ENCODE measurements around the gene MORC3. TPM values are rescaled to one million over a fixed set of nuclear protein-coding genes. Genes with fewer than 3 reads are reported as not detected.

MORC3 gene
- total and polyA plus RNA-seq, 2 donors (not counting 1 experiment from before 2014, with no cell fraction given), result 24.4 to 51.7 TPM

- peaks cover 6% of the 10 kb centered on the region for H3K36me3 ChIP-seq (ENCODE audit: control insufficient read depth, insufficient read depth, low read length)
Measured at GRCh38 chr21:36349315-36349714, 29.3 kb downstream of the MORC3 start.

GRCh38 chr21:36350282-36350910 is 30.4 kb downstream of the MORC3 start:
- peaks cover 4% of the 10 kb centered on the region for H3K36me3 ChIP-seq (ENCODE audit: control insufficient read depth, insufficient read depth, low read length)

More at GRCh38 chr21:36349315-36349714, 29.3 kb downstream of the MORC3 start:
- Histone ChIP-seq H3K27me3 (ENCODE audit: control insufficient read depth, insufficient read depth, low read length) (no peaks in the 10 kb centered on the region), H3K9me3 (ENCODE audit: control insufficient read depth, insufficient read depth, low read depth, low read length) (no peaks in the 10 kb centered on the region), H3K27ac (ENCODE audit: insufficient read depth, low read length) (no peak overlapping the region), H2AFZ (ENCODE audit: low read length) (no peak overlapping the region), H3K4me3 (replicated peaks in 1 of 4; ENCODE audit: control extremely low read depth in 1 of 4, insufficient read depth in 1 of 4, low read depth in 3 of 4, low read length in 4 of 4) (no peak overlapping the region), H3K4me2 (ENCODE audit: extremely low read depth, insufficient read depth, low read length) (no peak overlapping the region), H3K9ac (ENCODE audit: insufficient read depth, low read length) (no peak overlapping the region), H3K4me1 (ENCODE audit: control insufficient read depth, extremely low read depth, insufficient read depth, low read length) (peaks cover 10% of the 10 kb centered on the region), H3K79me2 (ENCODE audit: control insufficient read depth, insufficient read depth, low read length) (peaks cover 2% of the 10 kb centered on the region), H4K20me1 (ENCODE audit: control insufficient read depth, extremely low read depth, insufficient read depth, low read length) (no peaks in the 10 kb centered on the region)
- TF ChIP-seq EZH2 (IDR thresholded peaks at IDR 0.05; ENCODE audit: low read length, missing control alignments) (no peak), CTCF (conservative IDR thresholded peaks at IDR 0.05 in 1 of 2, IDR thresholded peaks at IDR 0.05 in 1 of 2; ENCODE audit: low read depth in 1 of 2, low read length in 2 of 2) (no peak)
- DNase-seq (ENCODE audit: low read depth in 2 of 2), result no peak

More at GRCh38 chr21:36350282-36350910, 30.4 kb downstream of the MORC3 start:
- no peaks in the 10 kb centered on the region for H4K20me1 ChIP-seq (ENCODE audit: control insufficient read depth, extremely low read depth, insufficient read depth, low read length)
- no peaks in the 10 kb centered on the region for H3K9me3 ChIP-seq (ENCODE audit: control insufficient read depth, insufficient read depth, low read depth, low read length)
- DNase-seq (ENCODE audit: low read depth in 2 of 2), result peak; percentile 70 to 74
- H2AFZ ChIP-seq (ENCODE audit: low read length), result no peak overlapping the region
- no peaks in the 10 kb centered on the region for H3K27me3 ChIP-seq (ENCODE audit: control insufficient read depth, insufficient read depth, low read length)
- no peak overlapping the region for H3K4me3 ChIP-seq (replicated peaks in 1 of 4; ENCODE audit: control extremely low read depth in 1 of 4, insufficient read depth in 1 of 4, low read depth in 3 of 4, low read length in 4 of 4)
- H3K4me2 ChIP-seq (ENCODE audit: extremely low read depth, insufficient read depth, low read length), result no peak overlapping the region
- peaks cover 10% of the 10 kb centered on the region for H3K4me1 ChIP-seq (ENCODE audit: control insufficient read depth, extremely low read depth, insufficient read depth, low read length)
- H3K27ac ChIP-seq (ENCODE audit: insufficient read depth, low read length), result peak overlapping the region; percentile 58
- H3K9ac ChIP-seq (ENCODE audit: insufficient read depth, low read length), result no peak overlapping the region
- H3K79me2 ChIP-seq (ENCODE audit: control insufficient read depth, insufficient read depth, low read length), result peaks cover 2% of the 10 kb centered on the region
- no peak for TF ChIP-seq CTCF (conservative IDR thresholded peaks at IDR 0.05 in 1 of 2, IDR thresholded peaks at IDR 0.05 in 1 of 2; ENCODE audit: low read depth in 1 of 2, low read length in 2 of 2)
- TF ChIP-seq EZH2 (IDR thresholded peaks at IDR 0.05; ENCODE audit: low read length, missing control alignments), result no peak
